Liver (tissue), 9 donors: ENCODE data around the gene PGS1. TPM values are rescaled to one million over a fixed set of nuclear protein-coding genes. Genes with fewer than 3 reads are reported as not detected.

Source experiments
- DNase-seq: peaks from one replicate; pipeline ENCODE4 v3.0.0-alpha.2; 2017; ENCODE audit warnings: low spot score
- H3K27ac ChIP-seq, 2 donors: one replicate each; pipeline ENCODE4 v1.7.0; 2013; ENCODE audit warnings: inconsistent platforms in 2 of 2, low read length in 2 of 2, control low read depth in 1 of 2, low read depth in 1 of 2, mild to moderate bottlenecking in 1 of 2
- H3K27me3 ChIP-seq, 4 donors: one replicate each; pipeline versions ENCODE4 v1.6.1 to v1.7.0; 2013; ENCODE audit warnings: low read length in 3 of 4, inconsistent platforms in 1 of 4, mild to moderate bottlenecking in 1 of 4, moderate library complexity in 1 of 4; ENCODE audit not compliant: control insufficient read depth in 4 of 4, insufficient read depth in 4 of 4
- H3K36me3 ChIP-seq, 4 donors: one replicate each; pipeline versions ENCODE4 v1.6.1 to v1.7.0; 2013; ENCODE audit warnings: low read length in 3 of 4, mild to moderate bottlenecking in 3 of 4, low read depth in 1 of 4, moderate library complexity in 1 of 4; ENCODE audit not compliant: control insufficient read depth in 4 of 4, insufficient read depth in 3 of 4
- H3K4me1 ChIP-seq, 4 donors: one replicate each; pipeline versions ENCODE4 v1.6.1 to v1.7.0; 2013; ENCODE audit warnings: low read length in 3 of 4, mild to moderate bottlenecking in 3 of 4, moderate library complexity in 1 of 4; ENCODE audit not compliant: control insufficient read depth in 4 of 4, insufficient read depth in 4 of 4
- H3K4me3 ChIP-seq, 3 donors: one replicate each; pipeline versions ENCODE4 v1.6.1 to v1.7.0; 2013; ENCODE audit warnings: low read length in 3 of 3, control low read depth in 1 of 3, low read depth in 1 of 3, mild to moderate bottlenecking in 1 of 3
- H3K9ac ChIP-seq, 2 donors: one replicate each; pipeline ENCODE4 v1.7.0; 2013; ENCODE audit warnings: low read length in 2 of 2, mild to moderate bottlenecking in 2 of 2, moderate library complexity in 2 of 2, control low read depth in 1 of 2, low read depth in 1 of 2
- H3K9me3 ChIP-seq, 4 donors: one replicate each; pipeline versions ENCODE4 v1.6.1 to v1.7.0; 2013; ENCODE audit warnings: low read length in 3 of 4; ENCODE audit not compliant: control insufficient read depth in 4 of 4
- EGR1 ChIP-seq, 2 donors: IDR thresholded peaks; 2 replicates each; pipeline ENCODE4 v1.6.1; 2016 to 2018; ENCODE audit warnings: antibody characterized with exemption in 2 of 2, low read depth in 2 of 2
- FOXA1 ChIP-seq: IDR thresholded peaks from 2 replicates; pipeline ENCODE4 v1.6.1; 2016; ENCODE audit warnings: antibody characterized with exemption
- FOXA2 ChIP-seq: IDR thresholded peaks from 2 replicates; pipeline ENCODE4 v1.6.1; 2016; ENCODE audit warnings: antibody characterized with exemption
- GABPA ChIP-seq, 2 donors: IDR thresholded peaks in 1 of 2; conservative IDR thresholded peaks in 1 of 2; 2 replicates each; pipeline ENCODE4 v1.6.1; 2016; ENCODE audit warnings: antibody characterized with exemption in 2 of 2, mild to moderate bottlenecking in 1 of 2, moderate library complexity in 1 of 2
- HNF4A ChIP-seq, 2 donors: conservative IDR thresholded peaks; 2 replicates each; pipeline ENCODE4 v1.6.1; 2016; ENCODE audit warnings: antibody characterized with exemption in 2 of 2, mild to moderate bottlenecking in 2 of 2
- HNF4G ChIP-seq: IDR thresholded peaks from 2 replicates; pipeline ENCODE4 v1.6.1; 2016; ENCODE audit warnings: antibody characterized with exemption
- JUND ChIP-seq, 2 donors: IDR thresholded peaks; 2 replicates each; pipeline ENCODE4 v1.6.1; 2016; ENCODE audit warnings: antibody characterized with exemption in 2 of 2
- NR2F2 ChIP-seq: IDR thresholded peaks from 2 replicates; pipeline ENCODE4 v1.6.1; 2016; ENCODE audit warnings: antibody characterized with exemption
- RAD21 ChIP-seq, 2 donors: IDR thresholded peaks; 2 replicates each; pipeline ENCODE4 v1.6.1; 2016; ENCODE audit warnings: antibody characterized with exemption in 2 of 2, mild to moderate bottlenecking in 2 of 2
- RXRA ChIP-seq, 2 donors: IDR thresholded peaks; 2 replicates each; pipeline ENCODE4 v1.6.1; 2017 to 2018; ENCODE audit warnings: antibody characterized with exemption in 2 of 2, mild to moderate bottlenecking in 1 of 2
- SP1 ChIP-seq: IDR thresholded peaks from 2 replicates; pipeline ENCODE4 v1.6.1; 2018; ENCODE audit warnings: antibody characterized with exemption, mild to moderate bottlenecking
- TAF1 ChIP-seq: conservative IDR thresholded peaks from 2 replicates; pipeline ENCODE4 v1.6.1; 2016; ENCODE audit warnings: antibody characterized with exemption, mild to moderate bottlenecking
- YY1 ChIP-seq: IDR thresholded peaks from 2 replicates; pipeline ENCODE4 v1.6.1; 2016; ENCODE audit warnings: antibody characterized with exemption, mild to moderate bottlenecking
- WGBS: extraction: QIAGEN DNeasy Blood & Tissue Kit; methylation state at CpG from one replicate; pipeline ENCODE4 v1.1.7; 2013; 5-methylcytosine and 5-hydroxymethylcytosine counted together
- polyA plus RNA-seq, 2 donors: library from polyadenylated mRNA; stranded (reverse) in 1 of 2; unstranded in 1 of 2; fragments of 200-250 nt in 1 of 2; fragments of >200 nt in 1 of 2; fragmentation: Nextera tagmentation in 1 of 2; extraction: Ambion mirVana in 1 of 2; gene quantifications; one replicate each; pipeline versions ENCODE4 v1.2.1 to v1.2.3, GENCODE V29; 2013 to 2015
- total RNA-seq, 2 donors: library from RNA; depleted of rRNA; stranded (reverse); fragments of >200 nt; gene quantifications; one replicate each; pipeline ENCODE4 v1.2.3, GENCODE V29; 2014
- TF ChIP-seq, protein P1 (sequence below): fragments of 150-350 bp; IDR thresholded peaks from 2 replicates; pipeline ENCODE4 v1.5.1; 2017; ENCODE audit warnings: improper control_type of control experiment, low read depth, low read length; ENCODE audit not compliant: missing input control
- TF ChIP-seq, protein P2 (sequence below): IDR thresholded peaks from 2 replicates; pipeline ENCODE4 v1.6.1; 2016; ENCODE audit warnings: antibody characterized with exemption
- TF ChIP-seq, protein P3 (sequence below): IDR thresholded peaks from 2 replicates; pipeline ENCODE4 v1.6.1; 2016; ENCODE audit warnings: antibody characterized with exemption
- TF ChIP-seq, protein P4 (sequence below): IDR thresholded peaks from 2 replicates; pipeline ENCODE4 v1.6.1; 2016; ENCODE audit warnings: antibody characterized with exemption, mild to moderate bottlenecking
- TF ChIP-seq, protein P5 (sequence below): IDR thresholded peaks from 2 replicates; pipeline ENCODE4 v1.6.1; 2016; ENCODE audit warnings: antibody characterized with exemption
- donor health status: healthy.
- donor health status: healthy.
- donor health status: healthy.
- donor health status: healthy.
- donor health status: healthy.

PGS1 gene
- total and polyA plus RNA-seq, 4 donors = 8.1 to 24.1 (median 12.2) TPM

DNA sequence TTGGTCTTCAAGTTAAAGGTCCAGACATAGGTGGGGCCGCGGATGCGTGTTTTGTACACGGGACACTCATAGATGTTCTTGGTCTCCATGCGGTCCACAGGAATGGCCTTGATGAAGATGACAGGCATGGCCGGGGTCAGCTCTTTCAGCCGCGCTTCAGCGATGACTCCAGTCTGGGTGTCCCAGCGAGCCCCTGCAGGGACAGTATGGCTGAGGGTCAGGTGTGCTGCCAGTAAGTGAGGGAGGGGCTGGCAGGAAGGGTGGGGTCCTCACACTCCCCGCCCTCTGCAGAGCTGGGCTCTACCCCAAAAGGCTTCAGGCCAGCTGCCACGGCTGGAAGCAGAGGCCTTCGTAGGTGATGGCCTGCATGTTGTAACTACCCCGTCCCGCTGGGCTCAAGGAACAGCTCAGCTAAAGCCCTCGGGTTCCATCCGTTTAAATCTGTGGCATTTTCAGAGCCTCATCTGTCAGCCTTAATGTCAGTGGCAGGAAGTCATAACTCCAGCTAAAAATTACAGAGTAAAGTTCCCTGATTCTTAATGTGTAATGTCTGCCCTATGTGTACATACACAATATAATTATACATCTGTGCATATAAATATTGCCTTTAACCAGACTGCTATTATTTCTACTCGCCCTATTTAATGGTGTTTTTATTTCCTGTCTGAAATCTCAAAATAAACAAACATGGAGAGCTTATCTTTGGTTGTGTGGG is 45.7 kb downstream of the PGS1 start:
- Histone ChIP-seq H3K4me1 (peaks cover 0 to 9% (median 1%) of the 10 kb centered on the region in 4 donors), H3K27me3 (no peaks in the 10 kb centered on the region), H3K4me3 (no peak overlapping the region), H3K27ac (no peak overlapping the region), H3K9ac (no peak overlapping the region), H3K36me3 (peaks cover 6 to 36% (median 17%) of the 10 kb centered on the region in 4 donors), H3K9me3 (no peaks in the 10 kb centered on the region)
- TF ChIP-seq RXRA (IDR thresholded peaks at IDR 0.05) = no peak
- TF ChIP-seq TAF1 = no peak
- TF ChIP-seq FOXA1 = no peak
- TF ChIP-seq, protein P1, sequence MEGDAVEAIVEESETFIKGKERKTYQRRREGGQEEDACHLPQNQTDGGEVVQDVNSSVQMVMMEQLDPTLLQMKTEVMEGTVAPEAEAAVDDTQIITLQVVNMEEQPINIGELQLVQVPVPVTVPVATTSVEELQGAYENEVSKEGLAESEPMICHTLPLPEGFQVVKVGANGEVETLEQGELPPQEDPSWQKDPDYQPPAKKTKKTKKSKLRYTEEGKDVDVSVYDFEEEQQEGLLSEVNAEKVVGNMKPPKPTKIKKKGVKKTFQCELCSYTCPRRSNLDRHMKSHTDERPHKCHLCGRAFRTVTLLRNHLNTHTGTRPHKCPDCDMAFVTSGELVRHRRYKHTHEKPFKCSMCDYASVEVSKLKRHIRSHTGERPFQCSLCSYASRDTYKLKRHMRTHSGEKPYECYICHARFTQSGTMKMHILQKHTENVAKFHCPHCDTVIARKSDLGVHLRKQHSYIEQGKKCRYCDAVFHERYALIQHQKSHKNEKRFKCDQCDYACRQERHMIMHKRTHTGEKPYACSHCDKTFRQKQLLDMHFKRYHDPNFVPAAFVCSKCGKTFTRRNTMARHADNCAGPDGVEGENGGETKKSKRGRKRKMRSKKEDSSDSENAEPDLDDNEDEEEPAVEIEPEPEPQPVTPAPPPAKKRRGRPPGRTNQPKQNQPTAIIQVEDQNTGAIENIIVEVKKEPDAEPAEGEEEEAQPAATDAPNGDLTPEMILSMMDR = no peak
- no peak for DNase-seq
- 88% methylated on average over 18 of the region's 18 CpGs for WGBS

DNA sequence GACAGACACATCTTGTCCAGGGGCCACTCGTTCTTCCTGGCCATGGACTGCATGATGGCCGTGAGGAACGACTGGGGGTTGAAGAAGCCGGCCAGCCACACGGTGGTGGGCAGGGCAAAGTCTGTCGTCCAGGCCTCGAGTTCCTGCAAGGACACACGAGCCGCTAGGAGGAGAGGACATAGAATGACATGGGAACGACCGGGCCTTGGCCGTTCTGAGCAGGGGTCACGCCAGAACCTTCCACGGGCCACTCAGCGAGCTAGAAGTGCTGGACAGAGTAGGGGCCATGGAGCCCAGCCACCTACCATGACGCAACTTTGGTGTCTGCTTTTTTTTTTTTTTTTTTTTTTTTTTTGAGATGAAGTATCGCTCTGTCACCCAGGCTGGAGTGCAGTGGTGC is 47.0 kb downstream of the PGS1 start:
- 89% methylated on average over 17 of the region's 17 CpGs for WGBS
- H3K4me1 ChIP-seq = peaks cover 0 to 9% (median 1%) of the 10 kb centered on the region in 4 donors
- H3K9me3 ChIP-seq = no peaks in the 10 kb centered on the region
- no peaks in the 10 kb centered on the region for H3K27me3 ChIP-seq
- peaks cover 6 to 34% (median 12%) of the 10 kb centered on the region in 4 donors for H3K36me3 ChIP-seq
- no peak for DNase-seq
- H3K9ac ChIP-seq = no peak overlapping the region
- H3K27ac ChIP-seq = no peak overlapping the region
- H3K4me3 ChIP-seq = no peak overlapping the region
- TF ChIP-seq SP1 (no peak), TAF1 (no peak), YY1 (no peak), RAD21 (IDR thresholded peaks at IDR 0.05) (no peak), RXRA (IDR thresholded peaks at IDR 0.05) (no peak), EGR1 (IDR thresholded peaks at IDR 0.05; ENCODE audit: low read depth in 2 of 2) (no peak), HNF4G (no peak), JUND (IDR thresholded peaks at IDR 0.05) (no peak), HNF4A (conservative IDR thresholded peaks at IDR 0.05) (no peak), FOXA1 (no peak), FOXA2 (no peak), GABPA (IDR thresholded peaks at IDR 0.05 in 1 of 2, conservative IDR thresholded peaks at IDR 0.05 in 1 of 2) (no peak), NR2F2 (no peak)
- TF ChIP-seq, protein P2, sequence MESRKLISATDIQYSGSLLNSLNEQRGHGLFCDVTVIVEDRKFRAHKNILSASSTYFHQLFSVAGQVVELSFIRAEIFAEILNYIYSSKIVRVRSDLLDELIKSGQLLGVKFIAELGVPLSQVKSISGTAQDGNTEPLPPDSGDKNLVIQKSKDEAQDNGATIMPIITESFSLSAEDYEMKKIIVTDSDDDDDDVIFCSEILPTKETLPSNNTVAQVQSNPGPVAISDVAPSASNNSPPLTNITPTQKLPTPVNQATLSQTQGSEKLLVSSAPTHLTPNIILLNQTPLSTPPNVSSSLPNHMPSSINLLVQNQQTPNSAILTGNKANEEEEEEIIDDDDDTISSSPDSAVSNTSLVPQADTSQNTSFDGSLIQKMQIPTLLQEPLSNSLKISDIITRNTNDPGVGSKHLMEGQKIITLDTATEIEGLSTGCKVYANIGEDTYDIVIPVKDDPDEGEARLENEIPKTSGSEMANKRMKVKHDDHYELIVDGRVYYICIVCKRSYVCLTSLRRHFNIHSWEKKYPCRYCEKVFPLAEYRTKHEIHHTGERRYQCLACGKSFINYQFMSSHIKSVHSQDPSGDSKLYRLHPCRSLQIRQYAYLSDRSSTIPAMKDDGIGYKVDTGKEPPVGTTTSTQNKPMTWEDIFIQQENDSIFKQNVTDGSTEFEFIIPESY = no peak
- TF ChIP-seq, protein P3, sequence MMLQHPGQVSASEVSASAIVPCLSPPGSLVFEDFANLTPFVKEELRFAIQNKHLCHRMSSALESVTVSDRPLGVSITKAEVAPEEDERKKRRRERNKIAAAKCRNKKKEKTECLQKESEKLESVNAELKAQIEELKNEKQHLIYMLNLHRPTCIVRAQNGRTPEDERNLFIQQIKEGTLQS = no peak
- TF ChIP-seq, protein P4, sequence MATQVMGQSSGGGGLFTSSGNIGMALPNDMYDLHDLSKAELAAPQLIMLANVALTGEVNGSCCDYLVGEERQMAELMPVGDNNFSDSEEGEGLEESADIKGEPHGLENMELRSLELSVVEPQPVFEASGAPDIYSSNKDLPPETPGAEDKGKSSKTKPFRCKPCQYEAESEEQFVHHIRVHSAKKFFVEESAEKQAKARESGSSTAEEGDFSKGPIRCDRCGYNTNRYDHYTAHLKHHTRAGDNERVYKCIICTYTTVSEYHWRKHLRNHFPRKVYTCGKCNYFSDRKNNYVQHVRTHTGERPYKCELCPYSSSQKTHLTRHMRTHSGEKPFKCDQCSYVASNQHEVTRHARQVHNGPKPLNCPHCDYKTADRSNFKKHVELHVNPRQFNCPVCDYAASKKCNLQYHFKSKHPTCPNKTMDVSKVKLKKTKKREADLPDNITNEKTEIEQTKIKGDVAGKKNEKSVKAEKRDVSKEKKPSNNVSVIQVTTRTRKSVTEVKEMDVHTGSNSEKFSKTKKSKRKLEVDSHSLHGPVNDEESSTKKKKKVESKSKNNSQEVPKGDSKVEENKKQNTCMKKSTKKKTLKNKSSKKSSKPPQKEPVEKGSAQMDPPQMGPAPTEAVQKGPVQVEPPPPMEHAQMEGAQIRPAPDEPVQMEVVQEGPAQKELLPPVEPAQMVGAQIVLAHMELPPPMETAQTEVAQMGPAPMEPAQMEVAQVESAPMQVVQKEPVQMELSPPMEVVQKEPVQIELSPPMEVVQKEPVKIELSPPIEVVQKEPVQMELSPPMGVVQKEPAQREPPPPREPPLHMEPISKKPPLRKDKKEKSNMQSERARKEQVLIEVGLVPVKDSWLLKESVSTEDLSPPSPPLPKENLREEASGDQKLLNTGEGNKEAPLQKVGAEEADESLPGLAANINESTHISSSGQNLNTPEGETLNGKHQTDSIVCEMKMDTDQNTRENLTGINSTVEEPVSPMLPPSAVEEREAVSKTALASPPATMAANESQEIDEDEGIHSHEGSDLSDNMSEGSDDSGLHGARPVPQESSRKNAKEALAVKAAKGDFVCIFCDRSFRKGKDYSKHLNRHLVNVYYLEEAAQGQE = no peak
- TF ChIP-seq, protein P5, sequence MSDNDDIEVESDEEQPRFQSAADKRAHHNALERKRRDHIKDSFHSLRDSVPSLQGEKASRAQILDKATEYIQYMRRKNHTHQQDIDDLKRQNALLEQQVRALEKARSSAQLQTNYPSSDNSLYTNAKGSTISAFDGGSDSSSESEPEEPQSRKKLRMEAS = no peak
- TF ChIP-seq, protein P1 = no peak
